Measurements from ENCODE around the gene SPANXD.
"Not testable (repeated sequence)": the region's sequence is repeated elsewhere in the genome, so short reads cannot be mapped to it uniquely, and the experiment has no call there.

The SPANXD gene

DNA sequence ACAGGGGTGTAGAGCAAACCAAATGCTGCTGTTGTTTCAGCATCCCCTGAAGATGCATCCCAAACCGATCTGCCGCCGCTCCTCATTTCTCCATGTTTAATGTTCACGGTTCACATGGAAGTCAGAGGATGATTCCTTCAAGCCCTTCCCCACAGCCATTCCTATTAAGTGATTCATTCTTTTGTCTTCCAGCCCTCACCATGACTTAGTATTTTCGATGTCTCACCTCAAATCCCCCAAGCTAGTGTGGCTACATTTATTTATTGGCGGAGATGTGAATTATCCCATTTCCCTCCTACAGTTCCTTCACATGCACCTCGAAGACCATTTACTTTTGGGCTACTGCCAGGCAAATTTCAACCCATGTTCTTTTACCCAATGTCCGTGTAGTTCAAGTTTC is at the start of gene SPANXD:
Gene SPANXD (minus strand): TSS at position 101 of the 400 bp plus-strand sequence. CDS start 334 bp downstream, outside the sequence.
- not testable (repeated sequence) for DNase-seq (ENCODE audit: low read depth)

GRCh38 chrX:141742666-141743065 is 44.1 kb upstream of the SPANXD start:
- no peak for DNase-seq (ENCODE audit: low read depth)

GRCh38 chrX:141736656-141737055 is 38.1 kb upstream of the SPANXD start:
- no peak for DNase-seq (ENCODE audit: low read depth)

DNA sequence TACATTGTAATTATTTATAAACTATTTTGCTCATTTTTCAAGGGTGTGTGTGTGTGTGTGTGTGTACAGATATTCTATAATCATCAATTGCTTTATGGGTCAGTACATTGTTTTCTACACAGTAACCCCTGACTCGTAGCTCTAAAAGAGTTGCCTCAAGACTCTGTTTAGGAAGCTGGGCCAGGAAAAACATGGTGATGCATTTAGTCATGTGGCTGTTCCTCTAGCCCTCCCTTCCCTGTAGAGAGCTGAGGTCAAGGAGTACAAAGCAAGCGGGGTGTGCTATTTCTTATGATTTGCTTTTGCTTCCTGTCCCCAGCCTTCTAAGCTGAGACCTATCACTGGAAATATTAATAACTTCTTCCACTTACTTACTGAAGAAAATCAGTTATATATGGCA is 34.8 kb upstream of the SPANXD start:
- DNase-seq (ENCODE audit: low read depth): no peak

GRCh38 chrX:141732031-141732430 is 33.5 kb upstream of the SPANXD start:
- DNase-seq (ENCODE audit: low read depth): no peak

- DNase-seq (ENCODE audit: low read depth): no peak
Measured at GRCh38 chrX:141724186-141724585, 25.6 kb upstream of the SPANXD start.

- DNase-seq (ENCODE audit: low read depth): no peak
Measured at GRCh38 chrX:141714680-141715079, 16.1 kb upstream of the SPANXD start.

DNA sequence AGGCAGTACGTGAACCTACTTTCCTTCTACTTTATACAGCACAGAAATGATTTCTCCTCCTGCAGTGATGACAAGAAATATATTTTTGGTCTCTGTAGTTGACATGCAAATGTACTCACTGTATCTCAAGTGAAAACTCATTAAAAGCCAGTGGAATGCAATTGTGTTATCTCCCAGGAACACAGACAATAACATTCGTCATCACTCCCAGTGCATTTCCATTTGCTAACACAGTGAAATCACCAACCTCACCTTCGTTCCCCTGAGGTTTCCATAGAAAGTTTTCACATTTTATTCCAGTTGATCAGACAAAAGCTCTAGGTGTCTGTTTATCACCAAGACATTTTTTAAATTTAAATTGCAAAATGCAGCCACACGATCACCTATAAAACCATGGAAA is 2.5 kb upstream of the SPANXD start:
- peak; percentile 0 for DNase-seq (ENCODE audit: low read depth)

DNA sequence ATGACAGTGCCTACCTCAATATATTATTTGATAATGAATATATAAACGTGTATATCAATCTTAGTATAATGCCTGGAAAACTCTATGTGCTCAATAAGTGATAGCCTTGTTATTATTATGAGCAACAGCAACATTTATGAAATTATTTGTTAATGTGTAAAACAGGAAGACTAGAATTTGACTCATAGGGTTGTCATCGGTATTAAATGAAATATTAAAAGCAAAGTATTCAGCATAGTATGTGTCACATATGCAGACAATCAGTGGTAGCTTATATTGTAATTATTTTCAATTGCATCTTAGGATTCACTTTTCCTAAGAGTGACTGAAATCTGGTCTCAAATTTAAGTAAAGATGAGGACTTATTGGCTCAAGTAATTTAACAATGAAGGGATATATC is 24.6 kb downstream of the SPANXD start:
- no peak for DNase-seq (ENCODE audit: low read depth)

- DNase-seq (ENCODE audit: low read depth): no peak
Measured at GRCh38 chrX:141669689-141670088, 28.9 kb downstream of the SPANXD start.

- DNase-seq (ENCODE audit: low read depth): no peak
Measured at GRCh38 chrX:141668371-141668770, 30.2 kb downstream of the SPANXD start.

GRCh38 chrX:141662781-141663180 is 35.8 kb downstream of the SPANXD start:
- DNase-seq (ENCODE audit: low read depth): no peak

GRCh38 chrX:141652286-141652685 is 46.3 kb downstream of the SPANXD start:
- no peak for DNase-seq (ENCODE audit: low read depth)

All from GM04503 (cell line).